Epithelial cell of esophagus (primary cell): Measurements from ENCODE around the gene USP34.

Experiments
- DNase-seq: peaks from one replicate; pipeline ENCODE4 v3.0.0; 2010; ENCODE audit warnings: low read depth
- H3K4me3 ChIP-seq: 2 replicates; pipeline ENCODE4 v1.5.1; 2011; ENCODE audit warnings: mild to moderate bottlenecking, low read length, control low read depth
- TF ChIP-seq, protein P1 (sequence below): IDR thresholded peaks from 2 replicates; pipeline ENCODE4 v1.5.1; 2011; ENCODE audit warnings: low read depth, mild to moderate bottlenecking, low read length, control low read depth, inconsistent platforms; ENCODE audit not compliant: insufficient read depth; ENCODE audit errors: missing control alignments

The USP34 gene

DNA sequence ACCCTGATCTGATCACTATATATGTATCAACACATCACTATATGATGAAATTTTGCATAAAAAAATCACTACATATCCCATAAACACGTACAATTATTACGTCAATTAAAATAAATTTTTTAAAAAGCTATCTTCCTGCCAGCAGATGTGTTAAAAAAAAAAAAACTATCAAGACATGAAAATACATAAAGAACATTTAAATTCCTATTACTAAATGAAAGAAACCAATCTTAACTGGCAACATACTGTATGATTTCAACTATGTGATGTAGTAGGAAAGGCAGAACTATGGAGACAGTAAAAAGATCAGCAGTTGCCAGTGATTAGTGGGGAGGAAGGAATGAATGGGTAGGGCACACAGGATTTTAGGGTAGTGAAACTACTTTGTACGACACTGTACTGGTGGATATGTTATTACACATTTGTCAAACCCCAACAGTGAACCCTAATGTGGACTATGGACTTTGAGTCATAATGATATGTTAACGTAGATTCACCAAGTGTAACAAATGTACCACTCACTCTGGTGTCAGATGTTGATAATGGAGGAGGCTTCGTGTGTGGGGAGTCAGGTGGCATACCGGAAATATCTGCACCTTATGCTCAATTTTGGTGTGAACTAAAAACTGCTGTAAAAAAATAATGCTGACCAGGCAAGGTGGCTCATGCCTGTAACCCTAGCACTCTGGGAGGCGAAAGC is 27.4 kb downstream of the USP34 start:
- no peak overlapping the region for H3K4me3 ChIP-seq
- TF ChIP-seq, protein P1, sequence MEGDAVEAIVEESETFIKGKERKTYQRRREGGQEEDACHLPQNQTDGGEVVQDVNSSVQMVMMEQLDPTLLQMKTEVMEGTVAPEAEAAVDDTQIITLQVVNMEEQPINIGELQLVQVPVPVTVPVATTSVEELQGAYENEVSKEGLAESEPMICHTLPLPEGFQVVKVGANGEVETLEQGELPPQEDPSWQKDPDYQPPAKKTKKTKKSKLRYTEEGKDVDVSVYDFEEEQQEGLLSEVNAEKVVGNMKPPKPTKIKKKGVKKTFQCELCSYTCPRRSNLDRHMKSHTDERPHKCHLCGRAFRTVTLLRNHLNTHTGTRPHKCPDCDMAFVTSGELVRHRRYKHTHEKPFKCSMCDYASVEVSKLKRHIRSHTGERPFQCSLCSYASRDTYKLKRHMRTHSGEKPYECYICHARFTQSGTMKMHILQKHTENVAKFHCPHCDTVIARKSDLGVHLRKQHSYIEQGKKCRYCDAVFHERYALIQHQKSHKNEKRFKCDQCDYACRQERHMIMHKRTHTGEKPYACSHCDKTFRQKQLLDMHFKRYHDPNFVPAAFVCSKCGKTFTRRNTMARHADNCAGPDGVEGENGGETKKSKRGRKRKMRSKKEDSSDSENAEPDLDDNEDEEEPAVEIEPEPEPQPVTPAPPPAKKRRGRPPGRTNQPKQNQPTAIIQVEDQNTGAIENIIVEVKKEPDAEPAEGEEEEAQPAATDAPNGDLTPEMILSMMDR: no peak
- DNase-seq: no peak

GRCh38 chr2:61439241-61440002 is 31.5 kb downstream of the USP34 start:
- H3K4me3 ChIP-seq: no peak overlapping the region
- TF ChIP-seq, protein P1: no peak
- DNase-seq: no peak

DNA sequence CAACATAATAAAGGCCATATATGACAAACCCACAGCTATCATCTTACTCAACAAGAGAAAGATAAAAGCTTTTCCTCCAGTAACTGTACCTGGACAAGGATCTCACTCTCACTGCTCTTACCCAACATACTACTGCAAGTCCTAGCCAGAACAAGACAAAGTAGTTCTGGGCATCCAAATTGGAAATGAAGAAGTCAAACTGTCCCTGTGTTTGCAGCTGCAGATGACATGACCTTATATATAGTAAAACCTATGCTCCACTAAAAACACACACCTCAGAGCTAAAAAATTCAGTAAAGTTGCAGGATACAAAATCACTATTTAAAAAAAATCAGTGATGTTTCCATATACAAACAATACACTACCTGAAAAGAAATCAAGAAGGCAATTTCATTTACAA is 32.2 kb downstream of the USP34 start:
- TF ChIP-seq, protein P1: no peak
- no peak for DNase-seq
- H3K4me3 ChIP-seq: no peak overlapping the region

GRCh38 chr2:61437170-61437569 is 33.7 kb downstream of the USP34 start:
- TF ChIP-seq, protein P1: no peak
- H3K4me3 ChIP-seq: no peak overlapping the region

DNA sequence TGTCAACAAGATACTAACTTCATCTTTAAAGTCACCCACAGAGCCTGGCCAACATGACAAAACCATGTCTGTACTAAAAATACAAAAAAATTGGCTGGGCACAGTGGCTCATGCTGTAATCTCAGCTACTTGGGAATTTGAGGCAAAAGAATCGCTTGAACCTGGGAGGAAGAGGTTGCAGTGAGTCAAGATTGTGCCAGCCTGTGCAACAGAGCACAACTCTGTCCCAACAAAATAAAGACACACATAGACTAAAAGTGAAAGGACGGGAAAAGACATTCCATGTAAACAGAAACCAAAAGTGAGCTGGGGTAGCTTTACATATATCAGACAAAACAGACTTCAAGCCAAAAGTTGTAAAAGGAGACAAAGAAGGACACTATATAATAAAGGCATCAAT is 34.8 kb downstream of the USP34 start:
- TF ChIP-seq, protein P1: no peak
- DNase-seq: no peak
- no peak overlapping the region for H3K4me3 ChIP-seq

More at GRCh38 chr2:61437170-61437569, 33.7 kb downstream of the USP34 start:
- no peak for DNase-seq

DNA sequence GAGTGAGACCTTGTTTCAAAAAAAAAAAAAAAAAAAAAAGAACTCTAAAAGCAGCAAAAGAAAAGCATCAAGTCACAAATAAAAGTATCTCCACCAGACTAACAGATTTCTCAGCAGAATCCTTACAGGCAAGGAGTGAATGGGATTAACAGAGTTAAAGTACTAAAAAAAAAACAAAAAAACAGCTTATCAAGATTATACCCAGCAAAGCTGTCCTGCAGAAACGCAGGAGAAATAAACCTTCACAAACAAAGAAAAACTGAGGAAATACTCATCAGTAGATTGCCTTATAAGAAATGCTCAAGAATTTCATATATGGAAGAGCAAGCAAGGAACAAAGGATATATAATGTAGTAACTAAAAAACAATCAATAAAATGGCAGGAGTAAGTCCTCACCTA is 35.6 kb downstream of the USP34 start:
- DNase-seq: no peak
- TF ChIP-seq, protein P1: no peak
- H3K4me3 ChIP-seq: no peak overlapping the region
